ENCODE data around the gene ZMYM4.

The ZMYM4 gene

DNA sequence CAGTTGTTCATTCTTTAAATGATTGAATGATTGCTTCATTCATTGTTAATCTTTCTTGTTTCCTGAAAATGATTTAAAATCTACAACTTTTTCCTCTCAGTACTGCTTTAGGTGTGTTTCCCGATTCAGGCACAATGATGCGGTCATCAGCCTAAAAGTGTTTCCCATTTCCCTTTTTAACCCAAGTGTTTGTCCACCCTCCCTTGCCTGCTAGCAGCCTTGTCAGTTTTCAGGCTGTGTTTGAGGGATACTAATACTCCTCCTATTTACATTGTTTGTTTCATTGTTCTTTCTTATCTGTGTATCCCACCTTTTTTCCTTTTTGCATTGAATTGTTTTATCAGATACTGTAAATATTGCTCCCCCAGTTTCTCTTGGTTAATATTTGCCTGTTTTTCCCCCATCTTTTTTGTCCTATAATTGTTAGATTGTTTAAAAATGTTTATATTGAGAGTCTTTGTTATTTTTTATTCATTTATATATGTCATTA, 157.6 kb downstream of the ZMYM4 start:
- DNase-seq = no peak

DNA sequence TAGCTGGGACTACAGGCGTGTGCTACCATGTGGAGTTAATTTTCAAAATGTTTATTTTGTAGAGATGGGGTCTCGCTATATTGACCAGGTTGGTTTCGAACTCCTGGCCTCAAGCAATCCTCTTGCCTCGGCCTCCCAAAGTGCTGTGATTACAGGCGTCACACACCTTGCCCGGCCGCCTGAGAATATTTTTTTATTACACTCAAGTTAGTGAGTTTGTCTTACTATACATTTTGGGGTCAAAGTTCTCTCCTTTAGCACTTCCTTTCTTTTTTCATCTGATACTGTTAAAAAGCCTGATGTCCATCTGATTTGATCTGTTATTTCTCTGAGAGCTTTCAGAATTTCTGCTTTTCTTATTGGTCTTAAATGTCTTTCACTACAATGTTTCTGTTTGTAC, 159.9 kb downstream of the ZMYM4 start:
- DNase-seq = no peak

DNA sequence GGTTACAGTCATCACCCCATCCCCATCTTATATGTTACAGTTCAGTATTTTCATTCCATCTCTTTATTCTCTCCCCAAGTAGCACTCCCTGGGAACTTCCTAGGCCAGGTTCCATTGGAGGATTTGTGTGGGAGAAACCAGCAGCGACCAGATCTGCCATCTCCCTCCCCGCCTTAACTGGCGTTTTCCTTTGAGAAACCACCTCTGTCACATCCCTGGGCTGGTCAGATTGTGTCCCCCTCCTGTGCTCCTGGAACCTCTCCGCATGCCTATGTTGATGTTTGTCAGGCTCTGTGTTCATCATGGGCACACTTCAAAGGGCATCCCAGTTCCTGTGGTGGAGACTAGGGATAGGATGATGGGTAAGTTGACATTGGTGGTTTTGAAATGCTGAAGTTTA, 162.3 kb downstream of the ZMYM4 start:
- no peak for DNase-seq

DNA sequence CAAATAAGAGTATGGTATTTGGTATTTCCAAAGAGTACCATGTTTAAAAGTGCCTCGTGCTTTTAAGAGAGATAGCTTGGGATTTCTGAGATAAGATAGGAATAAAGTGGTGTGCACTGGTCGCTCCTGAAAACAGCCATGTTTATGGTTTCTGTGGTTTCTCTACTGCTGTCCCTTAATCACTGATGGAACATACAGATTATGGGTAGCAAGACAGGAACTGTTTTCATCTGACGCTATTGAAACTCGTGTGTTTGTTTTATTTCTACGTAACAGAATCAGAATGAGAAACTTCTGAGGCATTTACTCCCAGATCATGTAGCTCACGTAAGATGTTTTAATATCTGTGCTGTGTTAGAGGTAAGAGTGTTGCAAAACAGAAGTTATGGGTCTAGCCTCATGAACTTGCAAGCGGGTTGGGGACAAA, 162.7 kb downstream of the ZMYM4 start:
- DNase-seq = no peak

DNA sequence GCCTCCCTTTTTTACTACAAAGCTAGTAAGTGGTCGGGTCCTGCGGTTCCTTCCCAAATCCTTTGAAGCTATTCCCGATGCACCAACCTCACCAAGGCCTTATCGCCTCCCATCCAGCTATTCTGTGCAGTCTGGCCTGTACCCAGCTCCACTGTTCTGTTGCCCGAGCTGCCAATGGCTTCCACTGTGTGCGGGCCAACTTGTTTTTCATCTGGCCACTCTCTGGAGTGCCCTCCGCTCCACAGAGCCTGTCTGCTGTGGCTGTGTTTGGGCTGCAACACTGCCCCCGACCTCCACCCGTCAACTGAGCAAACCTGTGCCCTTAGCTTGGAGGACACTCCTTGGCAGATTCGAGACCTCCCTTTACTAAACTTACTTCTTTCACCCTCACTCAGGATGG, 163.7 kb downstream of the ZMYM4 start:
- DNase-seq = no peak

DNA sequence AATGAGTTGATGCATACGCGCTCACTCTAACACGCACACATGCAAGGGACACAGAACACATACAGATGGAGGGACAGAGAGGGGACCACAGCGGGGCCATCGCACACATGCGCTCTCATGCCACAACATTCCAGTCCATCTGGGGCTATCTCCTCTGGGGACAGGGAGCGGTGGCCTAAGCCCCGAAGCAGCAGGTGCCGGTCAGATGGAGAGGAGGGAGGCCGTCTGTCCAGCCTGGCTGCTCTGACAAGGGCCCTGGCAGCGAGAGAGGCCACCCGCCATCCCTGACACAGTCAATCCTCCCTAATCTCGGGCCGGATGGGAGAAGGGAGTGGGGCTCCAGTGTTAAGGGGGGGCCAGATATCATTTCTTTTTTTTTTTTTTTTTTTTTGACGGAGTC, 165.2 kb downstream of the ZMYM4 start:
- DNase-seq = no peak

DNA sequence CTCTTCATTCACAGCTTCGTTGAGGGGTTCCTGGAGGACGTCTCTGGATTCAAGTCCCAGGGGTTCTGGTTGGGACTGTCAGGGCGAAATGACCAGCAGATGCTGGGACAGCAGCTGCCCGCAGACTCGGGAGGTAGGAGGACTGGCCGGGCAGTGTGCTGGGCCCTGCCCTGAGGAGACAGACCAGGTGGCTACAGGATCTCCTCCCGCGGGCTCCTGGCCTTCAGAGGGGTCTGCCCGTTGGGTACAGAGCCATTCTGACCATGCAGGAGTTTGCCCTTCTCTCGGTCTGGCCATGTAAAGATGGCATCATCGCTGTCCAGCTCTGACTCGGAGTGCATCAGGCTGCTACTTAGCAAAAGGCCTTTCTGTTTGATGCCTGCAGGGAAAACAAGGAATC, 166.2 kb downstream of the ZMYM4 start:
- no peak for DNase-seq

DNA sequence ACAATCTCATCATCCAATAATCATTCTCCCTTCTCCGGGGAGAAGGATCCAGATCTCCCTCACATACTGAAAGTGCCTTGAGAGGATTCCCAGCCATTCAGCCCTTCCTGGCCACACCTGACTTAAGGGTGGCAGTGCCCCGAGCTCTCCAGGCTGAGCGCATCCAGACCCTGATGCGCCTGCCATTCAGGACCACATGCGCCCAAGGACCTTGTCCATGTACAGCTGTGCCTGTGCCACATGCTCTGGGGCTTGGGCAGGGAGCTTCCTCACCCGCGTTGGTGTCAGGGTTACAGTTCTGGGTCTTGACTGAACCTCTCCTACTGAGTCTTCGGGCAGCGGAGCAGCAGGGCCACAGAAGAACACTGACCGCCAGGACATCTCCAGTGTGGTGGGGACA, 167.6 kb downstream of the ZMYM4 start:
- no peak for DNase-seq

DNA sequence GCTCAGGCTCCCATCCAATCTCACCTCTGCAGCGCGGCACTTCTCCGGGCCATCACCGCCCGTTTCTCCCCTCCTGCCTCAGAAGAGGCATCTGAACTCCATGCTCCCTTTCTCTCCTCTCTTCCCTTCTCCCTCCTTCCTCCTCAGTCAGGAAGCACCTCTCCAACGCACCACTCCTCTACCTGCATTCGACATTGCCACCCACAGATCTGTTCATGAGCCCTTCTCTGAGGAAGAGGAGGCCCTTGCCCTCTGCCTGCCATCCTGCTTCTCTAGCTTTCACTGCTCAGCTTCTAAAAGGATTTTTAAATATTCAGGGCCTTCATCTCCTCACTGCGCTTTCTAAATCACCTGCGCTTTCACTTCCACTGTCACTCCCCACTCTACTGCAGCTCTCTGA, 168.7 kb downstream of the ZMYM4 start:
- no peak for DNase-seq

DNA sequence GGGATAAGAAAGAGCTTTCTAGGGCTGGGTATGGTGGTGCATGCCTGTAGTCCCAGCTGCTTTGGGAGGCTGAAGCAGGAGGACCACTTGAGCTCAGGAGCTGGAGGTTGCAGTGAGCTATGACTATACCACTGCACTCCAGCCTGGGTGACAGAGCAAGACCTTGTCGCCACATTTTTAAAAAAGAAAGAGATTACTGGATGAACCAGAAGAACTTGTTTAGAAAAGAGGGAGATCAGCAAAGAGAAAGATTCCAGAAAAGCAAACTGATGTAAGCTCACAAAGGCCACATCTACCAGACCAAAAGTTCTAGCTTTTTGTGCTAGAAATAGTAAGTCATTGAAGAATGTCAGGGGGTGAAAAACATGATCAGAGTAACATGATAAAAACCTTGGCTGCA, 171.1 kb downstream of the ZMYM4 start:
- no peak for DNase-seq

DNA sequence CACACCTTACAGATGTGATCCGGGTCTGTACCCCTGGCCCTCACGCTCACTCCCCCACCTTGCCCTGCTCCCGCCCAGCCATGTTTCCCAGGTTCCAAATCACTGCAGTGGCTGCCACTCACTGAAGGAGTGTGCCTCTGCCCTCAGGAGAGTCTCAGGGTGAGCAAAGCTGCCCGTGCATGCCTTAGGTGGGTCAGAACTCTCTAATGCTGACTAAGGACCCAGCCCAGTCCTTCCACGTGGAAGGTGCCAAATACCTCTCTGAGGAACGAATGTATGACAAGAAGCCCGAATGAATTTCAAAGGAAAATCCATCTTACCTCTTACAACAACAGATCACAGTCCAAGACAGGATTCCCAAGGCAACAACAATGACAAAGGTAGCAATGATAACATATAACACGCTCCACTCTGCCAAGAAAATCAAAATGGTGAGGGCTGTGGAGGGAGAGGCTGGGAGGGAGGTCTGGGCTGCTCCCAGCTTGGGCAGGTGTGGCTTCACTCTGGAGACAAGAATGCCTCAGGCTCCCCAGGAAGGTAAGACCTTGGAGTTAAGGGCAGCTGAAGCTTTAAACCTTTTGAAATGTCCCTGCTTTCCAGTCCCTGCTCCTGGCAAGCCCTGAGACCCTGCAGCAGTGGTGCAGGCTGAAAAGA, 173.5 kb downstream of the ZMYM4 start:
- no peak for DNase-seq

DNA sequence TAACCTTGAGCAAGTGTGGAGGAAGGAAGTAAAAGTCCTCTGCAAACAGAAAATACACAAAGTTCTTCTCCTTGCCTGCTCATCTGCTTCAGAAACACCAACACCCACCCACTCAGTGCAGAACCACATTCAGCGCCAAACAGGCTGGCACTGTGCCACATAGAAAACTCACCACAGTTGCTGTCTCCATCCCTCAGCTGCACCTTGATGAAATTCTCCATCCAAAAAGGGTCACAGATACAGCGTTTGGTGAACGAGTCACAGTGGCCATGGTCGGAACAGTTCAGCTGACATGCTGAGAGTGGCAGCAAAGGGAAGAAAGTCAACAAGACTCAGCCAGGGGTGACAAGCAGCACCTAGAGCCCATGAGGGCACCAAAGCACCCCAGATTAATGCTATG, 174.2 kb downstream of the ZMYM4 start:
- no peak for DNase-seq

DNA sequence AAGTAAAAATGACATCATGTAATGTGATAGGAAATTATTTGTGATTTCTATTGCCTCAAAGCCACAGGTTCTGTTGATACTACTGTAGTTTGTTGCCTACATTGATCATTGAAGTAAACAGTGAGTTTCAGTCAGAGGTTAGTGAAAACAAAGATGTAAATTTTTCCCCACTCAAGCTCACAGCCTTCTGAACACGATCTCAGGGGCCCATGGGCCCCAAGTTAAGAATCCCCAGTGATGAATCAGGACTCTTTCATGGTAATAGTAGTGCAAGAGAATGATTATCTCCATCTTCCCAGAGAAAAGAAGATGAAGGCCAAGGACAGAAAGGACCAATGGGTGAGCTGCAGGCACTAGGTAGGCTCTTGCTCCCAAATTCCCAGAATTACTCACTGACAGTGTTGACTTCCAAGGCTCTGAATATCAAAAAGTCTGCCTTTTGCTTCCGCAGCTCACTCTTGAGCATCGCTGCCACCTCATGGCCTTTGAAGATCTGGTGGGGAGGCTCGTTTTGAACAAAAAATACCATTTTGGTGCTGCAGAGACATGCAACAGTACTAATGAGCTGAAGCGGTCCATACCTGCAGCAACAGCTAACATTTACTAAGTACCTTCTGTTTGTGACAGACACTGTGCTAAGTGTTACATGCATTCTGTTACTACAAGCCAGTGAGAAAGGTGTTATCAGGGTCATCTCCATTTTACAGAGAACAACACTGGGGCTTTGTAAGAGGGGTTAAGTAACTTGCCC, 175.4 kb downstream of the ZMYM4 start:
- DNase-seq = no peak

DNA sequence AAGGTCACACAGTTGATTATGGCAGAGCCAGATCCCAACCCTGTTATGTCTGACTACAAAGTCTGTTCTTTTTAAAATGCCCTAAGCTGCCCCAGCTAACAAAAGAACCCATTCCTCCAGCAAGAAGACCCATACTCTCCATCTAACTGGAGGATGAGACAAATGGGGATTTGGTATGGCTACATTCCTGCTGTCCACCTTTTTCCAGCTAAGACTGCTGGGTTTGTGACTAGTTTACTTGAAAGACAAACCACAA, 175.9 kb downstream of the ZMYM4 start:
- DNase-seq = no peak

DNA sequence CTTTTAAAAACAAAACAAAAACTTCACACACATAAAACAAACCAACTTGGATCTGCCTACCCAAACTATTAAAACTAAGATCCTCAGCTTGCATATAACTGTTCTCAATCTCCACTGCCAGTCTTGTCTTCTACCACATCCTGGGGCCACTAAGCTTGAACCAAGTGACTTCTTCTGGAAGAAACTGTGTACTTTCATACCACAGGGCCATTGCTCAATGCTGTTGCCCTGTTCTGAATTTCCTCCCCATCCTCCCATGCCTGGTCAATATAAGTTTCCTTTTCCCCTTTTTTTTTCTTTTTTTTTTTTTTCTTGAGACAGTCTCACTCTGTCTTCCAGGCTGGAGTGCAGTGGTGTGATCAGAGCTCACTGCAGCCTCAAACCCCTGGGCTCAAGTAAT, 178.8 kb downstream of the ZMYM4 start:
- no peak for DNase-seq

DNA sequence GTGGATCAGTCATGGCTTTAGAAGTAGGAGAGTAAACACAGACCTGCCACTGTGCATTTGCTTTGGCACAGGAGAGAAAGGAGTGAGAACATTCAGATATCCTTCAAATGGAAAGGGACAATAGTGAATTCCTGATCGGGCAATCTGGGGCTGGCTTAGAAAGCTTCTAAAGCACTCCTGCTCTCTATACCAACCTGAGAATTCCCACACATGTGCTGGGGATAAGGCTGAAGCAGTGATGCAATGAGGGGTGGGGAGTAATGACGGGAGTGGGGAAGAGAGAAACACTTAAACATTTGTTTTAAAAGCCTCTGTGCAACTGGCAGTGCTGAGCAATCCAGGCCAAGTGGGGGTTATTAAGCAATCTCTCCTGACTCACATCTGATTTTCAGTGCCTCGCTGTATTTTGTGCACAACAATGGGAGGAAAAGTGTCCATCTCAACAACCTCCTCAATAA, 179.9 kb downstream of the ZMYM4 start:
- no peak for DNase-seq

DNA sequence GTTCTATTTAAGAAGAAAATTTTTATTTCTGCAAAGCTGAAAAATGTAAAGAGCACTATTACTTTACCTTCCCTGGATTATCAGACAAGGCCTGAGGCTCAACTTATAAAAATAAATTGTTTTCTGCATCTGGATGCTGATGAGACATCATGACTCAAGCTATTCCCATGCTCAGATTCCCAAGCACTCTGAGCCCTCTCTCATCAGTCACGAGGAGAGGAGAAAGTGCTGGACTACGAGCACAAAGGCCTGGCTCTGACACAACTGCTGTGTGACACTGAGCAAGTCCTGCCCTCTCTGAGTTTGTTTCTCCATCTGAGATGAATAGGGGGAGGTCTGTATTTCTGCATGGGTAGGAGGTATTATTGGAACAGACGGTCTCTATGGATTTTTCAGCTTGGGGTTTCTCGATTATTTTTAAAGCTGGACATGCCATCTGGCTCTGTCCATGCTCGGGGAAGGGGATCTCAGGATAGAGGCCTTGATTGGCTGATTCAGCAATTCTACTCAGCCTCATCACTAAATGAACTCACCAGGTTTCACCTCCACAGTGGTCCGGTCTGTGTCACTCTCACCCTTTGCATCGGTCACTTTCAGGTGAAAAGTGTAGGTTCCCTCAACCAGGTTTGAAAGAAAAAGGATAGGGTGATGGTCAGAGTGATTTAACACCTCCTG, 181.0 kb downstream of the ZMYM4 start:
- no peak for DNase-seq

DNA sequence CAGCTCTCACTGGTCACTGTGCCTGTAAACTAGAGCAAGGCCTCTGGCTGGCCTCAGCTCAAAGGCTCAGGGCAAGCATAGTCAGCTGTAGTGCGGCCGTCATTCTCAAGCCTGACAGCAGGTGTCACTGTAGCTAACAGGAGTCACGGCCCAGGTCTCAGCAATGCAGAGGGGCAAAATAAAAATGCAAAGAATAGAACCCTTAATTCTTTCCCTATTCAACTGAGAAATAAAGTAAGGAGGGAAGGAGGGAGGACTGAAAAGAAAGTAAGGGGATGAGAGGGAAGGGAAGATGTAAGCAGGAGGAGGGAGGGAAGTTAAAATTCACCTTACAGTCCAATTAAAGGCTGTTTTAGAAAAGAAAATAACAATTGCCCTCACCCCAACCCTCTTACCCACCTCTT, 182.6 kb downstream of the ZMYM4 start:
- peak; percentile 72 for DNase-seq

DNA sequence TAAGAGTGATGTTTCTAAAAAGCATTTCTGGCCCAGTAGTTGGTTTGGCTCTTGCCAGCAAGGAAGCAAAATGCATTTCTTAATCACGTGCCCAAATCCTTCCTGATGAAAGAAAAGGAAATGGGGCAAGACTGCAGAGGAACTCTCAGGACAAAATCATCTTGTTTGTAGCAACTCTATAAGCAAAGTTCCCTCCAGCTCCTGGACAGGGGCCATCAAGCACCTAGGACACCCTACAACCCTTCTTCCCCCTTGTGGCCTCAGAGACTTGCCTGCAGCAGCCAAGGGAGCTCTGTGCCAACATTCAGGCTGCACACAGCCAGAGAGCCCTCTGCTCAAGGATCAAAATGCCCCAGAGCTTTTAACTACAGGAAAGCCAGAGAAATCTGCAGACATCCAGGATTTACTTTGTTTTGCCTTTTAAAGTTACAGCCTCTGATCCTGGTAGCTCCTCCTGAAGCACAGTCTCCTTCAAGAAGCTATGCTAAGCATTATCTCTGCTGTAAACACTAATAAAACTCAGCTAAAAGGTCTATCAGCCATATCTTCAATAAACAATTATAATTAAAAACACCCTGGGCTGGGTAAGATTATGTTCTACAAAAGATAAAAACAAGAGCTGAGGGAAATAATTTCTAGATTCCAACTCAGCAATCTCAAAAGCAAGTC, 183.7 kb downstream of the ZMYM4 start:
- DNase-seq = no peak

DNA sequence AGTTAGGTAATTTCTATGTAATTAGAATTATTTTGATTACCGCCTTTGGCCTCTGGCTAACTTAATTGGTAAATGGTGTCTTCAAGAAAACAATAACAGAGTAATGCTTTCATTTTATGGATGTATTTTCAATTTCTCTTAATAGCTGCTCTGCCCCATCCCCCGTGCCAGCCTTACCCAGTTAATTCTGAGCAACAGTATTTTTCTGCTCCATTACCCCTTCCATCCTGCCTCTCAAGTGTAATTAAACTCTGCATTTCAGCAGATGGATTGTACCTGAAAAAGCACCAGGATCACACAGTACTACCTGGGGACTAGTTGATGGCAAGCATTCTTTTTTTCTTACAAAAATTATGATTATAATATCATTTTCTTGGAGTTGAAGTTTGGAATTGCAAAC, 184.5 kb downstream of the ZMYM4 start:
- no peak for DNase-seq

DNA sequence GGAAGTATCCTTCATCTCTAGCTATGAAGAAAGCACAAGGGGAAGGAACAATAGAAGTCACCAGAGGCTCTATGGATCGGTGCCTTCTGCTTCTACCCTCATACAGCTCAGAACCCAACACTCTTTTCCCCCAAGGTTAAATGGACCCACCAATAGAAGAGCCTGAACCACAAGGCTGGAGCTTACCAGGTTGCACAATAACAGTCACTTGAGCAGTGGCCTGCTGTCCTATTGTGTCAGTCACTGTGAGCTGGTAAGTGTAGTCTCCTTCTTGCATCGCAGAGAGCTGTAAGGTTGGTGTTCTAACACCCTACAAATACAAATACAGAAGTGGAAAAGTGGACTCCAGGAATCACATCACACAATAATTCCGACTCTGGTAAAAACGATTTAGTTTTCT, 185.7 kb downstream of the ZMYM4 start:
- DNase-seq = no peak

DNA sequence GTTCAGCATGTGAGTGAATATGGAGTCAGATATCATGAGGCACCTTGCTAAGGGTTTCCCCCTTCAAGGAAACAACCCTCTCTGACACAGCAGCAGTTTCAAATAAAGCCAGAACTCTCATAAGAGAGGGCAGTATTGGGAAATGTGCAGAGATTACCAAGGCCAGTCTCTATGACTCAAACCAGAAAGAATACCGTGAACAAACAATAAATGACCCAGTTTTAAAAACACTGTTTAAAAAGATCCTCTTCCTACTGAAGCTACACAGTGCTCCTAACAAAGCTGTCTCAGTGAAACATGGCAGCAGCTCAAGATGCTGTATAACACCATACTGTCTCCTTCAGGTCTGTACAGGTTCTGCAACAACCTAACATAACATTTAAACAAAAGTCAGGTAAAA, 186.1 kb downstream of the ZMYM4 start:
- peak; percentile 13 for DNase-seq

DNA sequence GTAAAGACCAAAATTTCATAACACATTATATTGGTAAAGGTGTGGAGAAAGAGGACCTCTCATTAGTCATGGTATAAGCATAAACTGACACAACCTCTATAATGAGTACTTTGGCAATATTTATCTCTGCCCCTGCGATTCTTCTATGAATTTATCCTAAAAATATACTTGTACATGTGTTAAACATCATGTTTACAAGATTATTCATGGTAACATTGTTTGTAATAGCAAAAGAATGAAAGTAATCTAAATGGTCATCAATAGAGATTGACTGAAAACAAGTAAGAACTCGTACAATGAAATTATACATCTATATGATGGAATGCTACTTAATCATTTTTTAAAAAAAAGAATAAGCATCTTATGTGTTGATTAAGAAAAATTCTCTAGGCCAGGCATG, 192.3 kb downstream of the ZMYM4 start:
- DNase-seq = no peak
